ENCODE data around the gene TMCC2.
"Not testable (repeated sequence)": the region's sequence is repeated elsewhere in the genome, so short reads cannot be mapped to it uniquely, and the experiment has no call there.

The TMCC2 gene

GRCh38 chr1:205280666-205281395 is 53.1 kb downstream of the TMCC2 start:
- DNase-seq (ENCODE audit: low read depth) = not testable (repeated sequence)

GRCh38 chr1:205283270-205284147 is 55.8 kb downstream of the TMCC2 start:
- no peak for DNase-seq (ENCODE audit: low read depth)

DNA sequence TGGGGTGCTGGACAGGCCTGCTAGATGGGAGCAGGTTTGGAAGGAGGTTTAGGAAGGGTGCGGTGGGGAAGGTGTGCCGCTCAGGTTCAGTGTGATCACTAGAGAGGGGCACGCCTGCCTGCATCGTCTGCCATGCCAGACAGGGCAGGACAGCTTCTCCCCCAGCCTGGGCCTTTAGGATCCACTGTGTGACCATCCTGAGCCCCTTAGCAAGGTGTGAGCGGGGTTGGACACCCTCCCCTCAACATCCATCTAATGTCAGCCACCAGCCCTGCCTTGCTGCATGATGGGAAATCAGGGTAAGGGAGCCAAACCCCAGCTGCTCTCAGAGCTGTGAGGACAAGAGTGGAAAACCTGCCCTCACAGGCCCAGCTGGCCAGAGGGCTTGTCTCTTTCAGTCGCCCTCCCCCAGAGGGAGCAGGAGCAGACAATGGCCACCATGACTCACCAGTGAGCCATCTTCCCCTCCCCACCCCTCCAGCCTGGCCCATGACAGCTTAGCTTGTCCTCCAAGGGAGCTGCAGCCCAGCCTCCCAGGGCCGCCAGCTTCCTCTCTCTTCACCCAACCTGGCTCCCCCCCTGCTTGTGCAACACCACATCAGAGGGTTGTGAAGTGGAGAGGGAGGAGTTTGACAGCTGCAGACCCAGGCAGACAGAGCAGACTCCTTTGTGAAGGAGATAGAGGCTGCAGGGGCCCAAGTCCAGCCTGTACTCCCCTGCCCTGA is 56.8 kb downstream of the TMCC2 start:
- DNase-seq (ENCODE audit: low read depth) = peak; percentile 98

- DNase-seq (ENCODE audit: low read depth) = peak; percentile 47
Measured at GRCh38 chr1:205285381-205286101, 57.8 kb downstream of the TMCC2 start.

GRCh38 chr1:205286335-205286950 is 58.7 kb downstream of the TMCC2 start:
- DNase-seq (ENCODE audit: low read depth) = peak; percentile 57

DNA sequence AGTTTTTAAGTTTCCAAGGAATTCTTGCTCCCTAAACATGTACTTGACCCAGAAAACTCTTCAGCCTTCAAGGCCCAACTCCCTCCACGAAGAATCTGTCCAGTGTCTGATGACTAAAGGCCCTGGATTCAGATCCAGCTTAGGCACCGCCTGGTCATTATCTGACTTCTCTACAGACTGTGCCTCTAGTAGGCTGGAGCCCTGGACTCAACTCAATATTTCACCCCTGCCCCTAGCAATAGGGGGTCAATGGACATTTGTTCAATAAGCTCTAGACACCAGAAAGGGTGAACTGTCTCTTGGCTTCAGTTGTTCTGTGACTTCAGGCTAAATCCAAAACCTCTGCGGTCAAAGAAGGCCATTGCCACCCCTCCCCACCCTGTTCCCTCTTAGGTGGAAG is 59.3 kb downstream of the TMCC2 start:
- no peak for DNase-seq (ENCODE audit: low read depth)

GRCh38 chr1:205287767-205288559 is 60.2 kb downstream of the TMCC2 start:
- DNase-seq (ENCODE audit: low read depth) = no peak

GRCh38 chr1:205291596-205291995 is 63.9 kb downstream of the TMCC2 start:
- DNase-seq (ENCODE audit: low read depth) = no peak

DNA sequence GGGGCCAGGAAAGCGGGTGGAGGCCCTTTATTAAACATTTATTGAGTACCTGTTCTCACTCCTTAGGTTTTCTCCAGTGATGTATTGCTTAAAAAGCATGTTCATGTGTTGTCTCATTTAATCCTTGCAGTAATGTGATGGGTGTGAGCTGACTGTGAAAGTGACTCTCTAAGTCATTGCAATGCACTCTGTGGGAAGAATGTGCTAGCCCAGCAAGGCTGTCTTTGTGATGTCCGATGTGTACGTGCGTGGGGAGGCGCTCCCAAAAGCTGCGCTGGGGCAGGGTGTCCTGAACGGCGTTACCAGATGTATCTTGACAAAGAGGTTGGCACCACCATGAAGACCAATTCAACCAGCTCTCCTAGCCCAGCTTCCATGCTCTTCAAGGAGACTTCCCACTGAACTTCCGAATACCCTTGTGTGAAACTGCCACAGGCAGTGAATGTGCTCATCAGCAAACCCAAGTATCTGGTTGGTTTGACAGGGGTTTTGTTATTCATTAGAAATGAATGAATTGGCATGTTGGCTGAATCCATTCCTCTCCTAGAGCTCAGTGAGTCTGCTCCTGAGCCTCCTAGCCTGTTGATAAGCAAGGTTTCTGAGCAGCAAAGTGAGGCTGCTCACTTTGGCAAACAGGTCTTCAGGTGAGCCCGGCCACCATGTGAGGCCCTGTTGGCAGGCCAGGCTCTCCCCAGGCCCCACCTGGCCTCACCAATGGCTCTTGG is 65.8 kb downstream of the TMCC2 start:
- no peak for DNase-seq (ENCODE audit: low read depth)

DNA sequence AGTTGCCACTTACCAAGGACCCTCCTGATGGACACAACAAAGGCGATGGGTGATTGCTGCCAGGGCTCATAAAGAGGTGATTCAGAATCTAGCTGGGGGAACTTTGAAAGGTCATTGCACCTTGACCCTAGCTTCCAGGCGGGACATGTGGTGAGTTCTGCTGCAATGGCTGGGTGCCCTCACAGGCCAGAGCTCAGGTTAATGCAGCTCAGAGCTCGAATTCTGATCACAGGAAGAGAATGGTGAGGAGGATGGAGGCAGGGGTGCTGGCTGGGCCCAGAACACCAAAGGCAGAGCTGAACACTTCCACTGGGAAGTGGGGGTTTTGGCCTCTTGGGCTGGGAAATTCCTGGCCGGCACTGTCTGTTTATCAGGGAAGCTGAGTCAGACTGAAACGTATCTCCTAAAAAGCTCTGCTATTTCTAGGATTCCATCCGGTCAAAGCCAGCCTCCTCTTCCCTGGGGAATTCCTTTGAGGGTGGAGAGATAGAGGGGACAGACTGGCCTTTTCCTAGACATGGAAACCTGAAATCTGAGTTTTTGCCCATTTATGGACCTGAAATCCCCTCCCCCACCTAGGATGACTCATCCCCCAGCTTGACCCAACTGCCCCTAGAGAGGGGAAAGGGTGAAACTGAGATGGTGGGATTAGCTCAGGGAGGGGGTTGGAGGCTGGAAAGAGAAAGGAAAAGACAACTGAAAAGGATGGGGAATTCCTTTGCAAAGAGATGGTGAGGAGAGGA is 66.6 kb downstream of the TMCC2 start:
- peak; percentile 93 for DNase-seq (ENCODE audit: low read depth)

DNA sequence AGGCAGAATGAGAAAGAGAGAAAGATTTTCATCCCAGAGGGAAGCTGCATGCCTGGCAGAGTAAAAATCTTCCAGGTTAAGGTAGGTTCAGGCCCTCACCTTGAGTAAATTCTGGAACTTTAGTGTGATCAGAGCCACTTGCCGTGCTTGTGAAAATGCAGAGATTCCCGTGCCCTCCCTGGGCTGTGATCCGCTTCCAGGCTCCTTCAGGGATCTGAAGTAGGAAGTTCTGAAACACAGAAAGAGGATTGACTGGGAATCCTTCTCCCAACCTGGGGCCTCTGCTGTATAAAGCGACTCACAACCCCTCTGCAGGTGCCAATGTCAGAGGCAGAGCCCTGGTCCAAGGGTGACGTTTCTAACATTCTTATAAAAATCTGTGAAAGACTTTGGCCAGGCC is 67.2 kb downstream of the TMCC2 start:
- no peak for DNase-seq (ENCODE audit: low read depth)

DNA sequence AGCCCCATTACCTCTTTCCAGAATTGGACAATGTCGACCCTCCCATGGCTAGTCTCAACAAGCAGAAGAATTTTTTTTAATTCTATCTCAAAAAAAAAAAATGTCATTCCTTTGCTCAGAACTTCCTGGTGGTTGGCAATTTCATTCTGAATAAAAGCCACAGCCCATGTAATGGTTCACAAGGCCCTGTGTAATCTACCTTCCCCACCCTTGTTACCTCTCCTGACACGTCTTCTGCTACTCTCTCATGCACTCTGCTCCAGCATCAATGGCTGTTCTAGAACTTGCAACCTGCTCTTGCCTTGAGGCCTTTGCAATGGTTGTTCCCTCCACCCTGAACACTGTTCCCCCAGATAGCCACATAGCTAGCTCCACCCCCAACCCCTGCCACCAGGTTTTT is 68.4 kb downstream of the TMCC2 start:
- DNase-seq (ENCODE audit: low read depth) = no peak

- not testable (repeated sequence) for DNase-seq (ENCODE audit: low read depth)
Measured at GRCh38 chr1:205297546-205298177, 69.9 kb downstream of the TMCC2 start.

DNA sequence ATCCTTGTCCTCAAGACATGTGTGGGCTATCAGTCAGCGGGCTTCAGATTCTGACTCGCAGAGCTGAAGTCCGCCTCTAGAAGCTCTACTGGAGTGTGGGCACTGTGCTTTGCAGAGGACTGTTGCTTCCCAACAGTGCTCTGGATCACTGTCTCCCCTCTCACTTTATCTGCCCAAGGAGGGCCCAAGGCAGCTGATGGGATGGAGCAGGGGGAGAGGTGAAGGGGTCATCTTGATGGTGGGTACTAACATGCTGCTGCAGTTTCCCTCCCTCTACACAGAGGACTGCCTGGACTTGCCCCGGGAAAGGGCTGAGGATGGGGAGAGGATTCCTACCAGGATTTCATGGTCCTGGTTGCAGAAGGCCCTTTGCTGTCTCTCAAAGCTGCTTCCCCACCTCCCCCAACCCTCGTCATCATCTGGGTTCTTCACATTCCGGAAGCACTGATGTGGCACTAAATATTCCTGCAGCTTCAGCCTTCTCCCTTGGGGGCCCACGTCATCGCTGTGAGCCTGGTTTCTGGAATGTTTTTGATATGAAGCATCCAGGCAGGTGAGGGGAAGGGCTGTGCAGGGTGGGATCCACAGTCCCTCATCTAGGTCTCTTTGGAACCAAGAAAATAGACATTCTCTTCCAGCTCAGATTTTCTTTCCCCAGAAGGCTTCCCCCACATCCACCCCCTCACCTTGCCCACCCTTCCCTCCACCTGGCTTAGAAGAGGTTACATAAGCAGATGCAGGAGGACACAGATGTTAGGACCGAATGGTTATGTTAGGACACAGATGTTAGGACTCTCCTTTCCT is 70.6 kb downstream of the TMCC2 start:
- peak; percentile 97 for DNase-seq (ENCODE audit: low read depth)

DNA sequence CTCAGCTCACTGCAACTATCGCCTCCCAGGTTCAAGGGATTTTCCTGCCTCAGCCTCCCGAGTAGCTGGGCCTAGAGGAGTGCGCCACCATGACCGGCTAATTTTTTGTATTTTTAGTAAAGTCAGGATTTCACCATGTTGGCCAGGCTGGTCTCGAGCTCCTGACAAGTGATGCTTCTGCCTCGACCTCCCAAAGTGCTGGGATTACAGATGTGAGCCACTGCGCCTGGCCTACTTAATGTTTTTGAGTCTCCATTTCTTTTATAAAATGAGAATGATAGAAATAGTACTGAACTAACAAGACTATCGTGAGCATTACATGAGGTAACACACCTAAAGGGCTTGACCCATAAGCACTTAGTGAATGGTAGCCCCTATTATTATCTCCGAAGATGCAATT is 72.4 kb downstream of the TMCC2 start:
- no peak for DNase-seq (ENCODE audit: low read depth)

DNA sequence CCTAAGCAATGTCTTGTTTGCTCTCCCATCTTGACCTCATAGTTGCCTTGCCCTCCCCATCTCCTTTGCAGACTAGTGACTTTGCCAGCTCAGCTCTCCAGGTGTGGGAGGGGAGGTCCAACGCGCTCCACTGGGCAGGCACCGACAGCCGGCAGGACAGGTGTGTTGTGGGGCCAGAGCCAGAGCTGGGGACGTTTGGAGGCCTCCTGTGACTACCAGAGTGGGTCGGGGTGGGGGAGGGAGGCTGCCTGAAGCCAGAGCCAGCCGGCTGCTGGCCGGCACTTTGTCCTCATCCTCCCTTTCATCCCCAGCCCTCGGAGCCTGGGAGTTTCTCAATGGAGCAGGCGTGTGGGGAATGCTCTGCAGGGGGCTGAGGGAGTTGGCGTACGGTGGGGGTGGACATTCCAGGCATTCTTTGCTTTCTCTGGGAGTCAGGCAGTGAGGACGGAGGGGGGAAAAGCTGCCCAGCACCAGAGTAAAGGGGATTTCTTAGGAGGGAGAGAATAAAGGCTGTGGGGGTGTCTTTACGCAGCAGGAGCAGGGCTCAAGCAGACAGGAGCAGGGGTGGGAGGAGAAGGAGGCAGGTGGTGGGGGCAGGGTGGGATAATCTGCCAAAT is 73.6 kb downstream of the TMCC2 start:
- peak; percentile 97 for DNase-seq (ENCODE audit: low read depth)

GRCh38 chr1:205301842-205302588 is 74.3 kb downstream of the TMCC2 start:
- peak; percentile 76 for DNase-seq (ENCODE audit: low read depth)

Measured in amniotic epithelial cell (primary cell).